Left renal cortex interstitium (tissue), 4 donors: ENCODE measurements around the gene PHLDA2. TPM values are rescaled to one million over a fixed set of nuclear protein-coding genes. Genes with fewer than 3 reads are reported as not detected.

ENCODE experiments used
- DNase-seq, 4 donors: peaks; one replicate each; pipeline ENCODE4 v3.0.0-alpha.2; 2013; ENCODE audit warnings: low read depth in 4 of 4, low spot score in 2 of 4, missing footprints in 1 of 4
- polyA plus RNA-seq, 4 donors: library from polyadenylated mRNA; unstranded; fragments of 120-200 nt; gene quantifications; one replicate each; pipeline ENCODE4 v1.2.1, GENCODE V29; 2013; ENCODE audit not compliant: insufficient read length in 4 of 4

The PHLDA2 gene
- polyA plus RNA-seq, 4 donors = 1.1 to 2.7 (median 1.7) TPM

DNA sequence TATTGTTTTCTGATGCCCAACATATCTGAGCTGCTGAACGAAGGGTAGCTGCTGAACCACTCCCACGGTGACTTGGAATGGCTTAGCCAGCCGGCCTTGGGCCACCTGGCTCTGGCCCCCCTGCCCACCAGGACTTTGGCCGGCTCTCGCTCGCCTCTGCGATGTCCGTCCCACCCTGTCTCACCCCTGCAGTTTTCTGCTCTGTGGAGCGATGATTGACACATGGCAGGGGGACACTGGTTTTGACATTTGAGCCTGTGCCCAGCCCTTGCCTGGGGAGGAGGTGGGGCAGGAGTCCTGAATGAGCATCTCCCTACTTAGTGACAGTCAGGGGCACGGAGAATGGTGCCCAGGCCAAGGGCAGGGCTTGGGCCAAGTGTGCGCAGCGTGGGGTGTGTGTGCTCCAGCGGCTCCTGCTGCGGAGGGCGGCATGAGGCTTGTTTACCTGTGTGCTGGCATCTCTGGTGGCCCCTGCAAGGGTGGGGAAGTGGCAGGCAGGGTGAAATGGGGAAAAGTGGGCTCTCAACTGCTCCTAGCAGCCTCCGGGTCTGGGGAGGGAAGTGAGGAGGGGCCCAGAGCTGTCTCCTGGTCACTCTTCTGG, 27.9 kb downstream of the PHLDA2 start:
- DNase-seq = no peak

DNA sequence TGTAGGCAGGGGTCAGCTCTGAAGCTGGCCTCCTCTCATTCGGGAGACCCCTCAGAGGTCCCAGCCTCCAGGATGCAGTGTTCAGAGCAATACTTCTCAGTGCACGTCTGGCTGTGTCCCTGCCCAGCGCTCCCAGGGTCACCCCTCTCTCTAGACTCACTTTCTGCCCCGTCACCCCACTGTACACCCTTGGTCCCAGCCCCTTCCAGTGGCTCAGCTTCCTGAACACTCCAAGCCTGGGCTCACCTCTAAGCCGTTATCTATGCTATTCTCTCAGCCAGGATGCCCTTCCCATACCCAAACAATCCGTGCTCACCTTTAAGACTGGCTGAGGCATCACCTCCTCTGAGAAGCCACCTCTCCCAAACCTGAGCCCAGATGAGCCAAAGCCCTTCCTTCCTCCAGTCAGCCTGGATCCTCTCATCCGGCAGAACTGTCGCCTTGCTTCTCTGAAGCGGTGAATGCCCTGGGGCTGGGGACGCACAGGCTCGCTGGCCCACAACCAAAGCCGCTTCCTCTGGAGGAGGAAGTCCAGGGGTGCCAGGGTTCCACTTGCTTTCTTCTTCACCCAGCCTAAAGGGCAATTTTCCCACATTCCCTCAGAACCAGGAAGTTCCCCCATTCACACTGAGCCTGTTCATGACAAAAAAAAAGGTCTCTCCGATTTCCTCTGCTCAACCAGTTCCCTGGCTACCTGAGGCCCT, 30.0 kb downstream of the PHLDA2 start:
- no peak for DNase-seq

DNA sequence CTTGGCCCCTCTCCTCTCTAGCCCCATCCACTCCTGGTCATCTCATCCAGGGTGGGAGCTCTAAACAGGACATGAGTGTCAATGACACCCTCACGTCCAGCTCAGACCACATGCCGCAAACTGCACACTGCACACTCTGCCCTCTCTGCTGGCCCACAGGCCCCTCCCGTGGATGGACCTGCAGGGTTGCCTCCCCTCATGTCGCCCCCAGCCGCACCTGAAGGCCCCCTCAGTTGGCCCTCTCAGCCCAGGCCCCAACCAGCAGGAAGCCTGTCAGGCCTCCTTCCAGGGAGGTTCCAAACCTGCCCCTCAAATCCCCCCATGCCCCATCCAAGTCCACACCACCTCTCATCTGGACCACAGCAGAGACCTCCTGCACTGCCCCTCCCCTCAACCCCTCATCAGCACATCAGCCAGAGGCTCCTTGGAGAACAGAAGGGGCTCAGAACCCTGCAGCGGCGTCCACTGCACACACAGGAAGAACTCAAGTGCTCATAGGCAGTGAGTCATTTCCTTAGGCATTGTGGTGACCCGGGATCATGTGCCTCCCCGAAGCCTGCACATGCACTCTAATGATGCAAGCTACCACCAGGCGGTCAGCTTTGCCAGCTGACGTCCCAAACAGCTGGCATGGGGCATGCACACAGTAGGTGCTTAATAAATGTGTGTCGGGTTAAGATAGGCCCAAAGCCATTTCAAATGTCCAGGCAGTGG, 30.7 kb downstream of the PHLDA2 start:
- no peak for DNase-seq

DNA sequence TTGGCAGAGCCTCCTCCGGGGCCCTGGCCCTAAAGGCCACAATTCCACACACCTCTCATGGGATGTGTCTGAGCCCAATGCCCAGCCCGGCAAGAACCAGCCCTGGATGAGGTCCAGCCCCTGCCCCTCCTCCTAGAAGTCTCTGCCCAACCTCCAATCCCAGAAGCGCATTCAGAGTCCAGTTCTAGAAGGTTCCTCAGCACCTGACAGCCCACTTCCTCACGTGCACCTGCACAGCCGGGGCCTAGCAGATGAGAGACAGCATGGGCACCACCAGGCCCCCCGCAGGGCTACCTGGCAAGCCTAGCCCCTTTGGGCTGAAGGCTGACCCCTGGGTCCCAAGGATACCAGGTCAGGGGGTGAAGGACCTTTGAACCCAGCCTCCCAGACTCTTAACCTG, 32.2 kb downstream of the PHLDA2 start:
- DNase-seq = no peak

DNA sequence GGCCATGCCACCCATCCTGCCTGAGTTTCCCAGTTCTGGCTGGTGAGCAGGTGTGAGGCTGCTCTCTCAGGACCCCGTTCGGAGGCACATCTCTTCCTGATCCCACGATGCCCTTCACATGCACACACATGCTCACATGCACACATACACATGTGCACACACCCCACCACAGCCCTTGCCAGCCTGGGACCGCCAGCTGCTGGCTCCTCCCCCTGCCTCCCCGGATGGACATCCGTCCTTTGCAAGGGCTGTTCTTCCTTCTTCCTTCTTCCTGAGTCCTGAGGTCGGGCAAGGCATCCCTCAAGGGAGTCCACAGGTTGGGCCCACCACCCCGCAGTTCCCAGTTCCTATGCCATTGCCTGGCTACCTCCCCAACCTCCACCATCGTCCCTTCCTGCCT, 33.2 kb downstream of the PHLDA2 start:
- DNase-seq = no peak

DNA sequence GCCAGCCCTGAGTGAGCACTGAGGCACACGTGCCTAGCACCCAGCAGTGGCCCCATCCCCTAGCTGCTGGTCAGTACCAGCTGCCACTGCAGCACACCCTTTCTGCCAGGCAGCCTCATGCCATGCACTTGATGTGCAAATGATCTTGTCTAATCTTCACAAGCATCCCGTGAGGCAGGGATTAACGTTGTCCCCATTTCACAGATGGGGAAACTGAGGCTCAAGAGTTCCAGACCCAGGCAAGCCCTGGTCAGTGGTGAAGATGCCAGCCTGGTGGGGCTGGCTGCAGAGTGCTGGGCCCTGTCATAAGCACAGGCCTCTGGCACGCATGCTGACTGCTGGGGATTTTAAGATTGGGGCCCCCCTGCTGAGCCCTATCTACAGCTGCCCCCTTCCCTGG, 35.3 kb downstream of the PHLDA2 start:
- DNase-seq = no peak

DNA sequence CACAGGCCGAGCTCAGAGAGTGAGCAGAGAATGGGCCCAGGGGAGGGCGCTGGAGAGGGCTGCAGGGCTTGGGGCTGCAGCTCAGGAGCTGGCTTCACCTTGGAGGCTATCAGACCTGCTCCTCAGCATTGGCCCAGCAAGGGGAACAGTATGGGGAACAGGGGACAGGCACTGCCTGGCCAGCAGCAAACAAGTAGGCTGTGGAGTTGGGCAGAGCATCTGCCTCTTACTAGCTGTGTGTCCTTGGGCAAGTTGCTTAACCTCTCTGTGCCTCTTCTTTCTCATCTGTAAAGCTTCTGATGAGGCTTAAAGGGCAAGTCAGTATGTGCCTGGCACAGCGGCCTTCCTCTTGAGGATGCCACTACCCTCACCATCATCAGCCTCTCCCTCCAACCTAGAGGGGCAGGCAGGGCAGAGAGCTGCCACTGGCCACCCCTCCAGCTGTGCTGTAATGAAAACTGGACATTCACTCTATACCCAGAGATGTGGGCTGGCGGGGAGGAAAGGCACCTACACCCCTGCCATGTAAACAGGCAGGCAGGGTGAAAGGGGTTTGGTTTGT, 36.2 kb downstream of the PHLDA2 start:
- DNase-seq = no peak

DNA sequence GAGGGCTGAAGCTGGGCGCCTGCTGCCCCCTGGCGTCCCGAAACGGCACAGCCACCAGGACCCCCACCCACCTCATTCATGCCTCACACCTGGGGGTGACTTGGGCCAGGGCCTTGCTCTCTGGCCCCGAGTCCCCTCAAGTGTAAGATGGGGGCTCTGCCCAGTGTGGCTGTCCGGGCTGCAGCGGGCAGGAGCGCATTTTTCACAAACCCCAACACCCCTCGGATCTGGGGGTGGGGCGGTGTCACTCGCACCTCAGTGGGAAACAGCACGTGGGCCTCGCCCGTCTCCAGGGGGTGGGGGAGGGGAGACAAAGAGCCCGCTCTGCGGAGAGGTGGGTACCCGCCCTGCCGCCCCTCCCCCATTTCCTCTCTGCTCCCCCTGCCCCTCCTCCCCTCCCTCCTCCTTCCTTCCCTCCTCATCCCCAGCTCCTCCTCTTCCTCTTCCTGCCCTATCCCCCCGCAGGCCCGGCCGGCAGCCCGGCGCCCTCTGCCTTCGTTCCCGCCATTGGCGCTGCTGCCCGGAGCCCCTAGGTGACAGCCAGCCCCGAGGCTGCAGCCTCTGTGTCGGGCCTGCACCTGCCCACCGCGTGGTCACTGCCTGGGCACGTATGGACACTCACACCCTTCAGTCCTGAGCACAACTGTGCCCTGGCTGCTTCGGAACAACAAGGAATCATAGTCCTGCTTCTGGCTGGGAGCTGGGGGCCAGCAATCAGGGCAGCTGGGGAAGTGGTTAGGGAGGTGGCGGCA, 36.8 kb downstream of the PHLDA2 start:
- no peak for DNase-seq

DNA sequence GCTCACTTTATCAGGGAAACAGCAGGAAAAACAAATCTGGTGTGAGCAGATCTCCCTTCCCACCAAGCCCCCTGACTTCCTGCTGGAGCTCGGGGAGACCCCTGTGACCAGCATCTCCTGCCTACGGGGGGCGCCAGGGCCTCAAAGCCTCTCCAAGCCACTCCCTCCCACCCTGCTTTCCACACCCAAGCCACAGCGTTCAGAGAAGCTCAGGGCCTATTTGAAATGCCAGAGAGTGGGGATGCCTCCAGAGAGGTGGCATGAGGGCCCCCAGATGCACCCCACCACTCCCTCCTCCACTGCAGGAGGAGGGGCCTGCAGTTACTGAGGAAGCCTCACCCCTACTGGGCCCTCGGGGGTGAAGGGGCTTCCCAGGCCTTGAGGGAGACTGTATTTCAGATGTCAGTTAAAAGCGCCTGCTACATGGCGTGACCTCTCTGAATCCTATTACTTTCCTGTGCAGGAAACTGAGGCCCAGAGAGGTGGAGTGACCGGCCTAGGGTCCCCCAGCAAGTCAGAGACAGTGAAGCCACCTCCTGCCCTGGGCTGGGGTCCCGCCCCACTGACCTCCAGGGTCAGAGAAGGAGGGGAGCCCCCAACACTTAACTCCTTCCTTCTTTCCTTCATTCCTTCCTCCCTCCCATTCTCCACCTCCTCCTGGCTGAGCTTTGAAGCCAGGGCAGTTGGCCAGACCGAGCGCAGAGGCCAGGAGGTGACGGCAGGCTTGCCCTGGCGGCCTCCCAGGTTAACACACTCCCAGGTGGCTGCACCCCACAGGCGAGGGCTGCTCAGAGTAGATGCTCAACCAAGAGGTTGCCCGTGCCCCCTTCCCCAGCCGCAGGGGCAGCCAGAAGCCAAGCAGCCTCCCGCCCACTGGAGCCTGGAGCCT, 37.6 kb downstream of the PHLDA2 start:
- DNase-seq = no peak

DNA sequence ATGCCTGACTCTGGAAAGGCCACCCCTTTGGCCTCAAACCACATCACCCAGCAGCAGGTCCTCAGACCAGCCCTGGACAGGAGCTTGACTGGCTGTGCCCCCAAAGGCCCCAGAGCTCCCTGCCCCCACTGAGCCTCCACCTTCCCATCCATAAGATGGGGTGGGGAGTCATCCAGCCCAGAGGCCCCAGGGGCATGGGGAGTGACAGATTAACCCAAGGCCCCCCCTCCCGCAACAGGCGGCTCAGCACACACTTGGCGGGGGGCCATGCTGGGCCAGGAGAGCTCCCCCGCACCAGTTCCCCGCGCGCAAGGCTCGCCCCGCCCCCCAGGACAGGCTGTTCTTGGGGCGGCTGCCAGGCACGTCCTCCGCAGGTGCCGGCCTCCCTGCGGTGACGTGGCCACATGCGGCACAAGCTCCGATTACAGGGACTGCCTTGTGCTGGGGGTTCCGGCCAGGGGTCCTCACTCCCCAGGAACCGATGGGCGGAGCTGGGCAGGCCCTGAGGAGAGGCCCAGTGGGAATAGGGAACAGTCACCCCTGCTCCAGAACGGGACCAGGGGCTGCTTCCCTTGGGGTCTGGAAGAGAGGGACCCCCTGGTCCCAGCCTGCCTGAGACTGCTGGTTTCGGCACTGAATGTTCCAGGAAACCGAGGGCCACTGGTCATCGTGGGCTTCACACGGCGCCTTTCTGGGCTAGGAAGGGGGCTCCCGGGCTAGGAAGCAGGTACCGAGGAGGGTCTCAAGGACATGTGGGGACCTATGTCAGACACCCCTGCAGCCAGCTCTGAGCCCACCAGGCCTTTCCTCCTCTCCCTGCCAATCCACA, 38.5 kb downstream of the PHLDA2 start:
- DNase-seq = no peak

DNA sequence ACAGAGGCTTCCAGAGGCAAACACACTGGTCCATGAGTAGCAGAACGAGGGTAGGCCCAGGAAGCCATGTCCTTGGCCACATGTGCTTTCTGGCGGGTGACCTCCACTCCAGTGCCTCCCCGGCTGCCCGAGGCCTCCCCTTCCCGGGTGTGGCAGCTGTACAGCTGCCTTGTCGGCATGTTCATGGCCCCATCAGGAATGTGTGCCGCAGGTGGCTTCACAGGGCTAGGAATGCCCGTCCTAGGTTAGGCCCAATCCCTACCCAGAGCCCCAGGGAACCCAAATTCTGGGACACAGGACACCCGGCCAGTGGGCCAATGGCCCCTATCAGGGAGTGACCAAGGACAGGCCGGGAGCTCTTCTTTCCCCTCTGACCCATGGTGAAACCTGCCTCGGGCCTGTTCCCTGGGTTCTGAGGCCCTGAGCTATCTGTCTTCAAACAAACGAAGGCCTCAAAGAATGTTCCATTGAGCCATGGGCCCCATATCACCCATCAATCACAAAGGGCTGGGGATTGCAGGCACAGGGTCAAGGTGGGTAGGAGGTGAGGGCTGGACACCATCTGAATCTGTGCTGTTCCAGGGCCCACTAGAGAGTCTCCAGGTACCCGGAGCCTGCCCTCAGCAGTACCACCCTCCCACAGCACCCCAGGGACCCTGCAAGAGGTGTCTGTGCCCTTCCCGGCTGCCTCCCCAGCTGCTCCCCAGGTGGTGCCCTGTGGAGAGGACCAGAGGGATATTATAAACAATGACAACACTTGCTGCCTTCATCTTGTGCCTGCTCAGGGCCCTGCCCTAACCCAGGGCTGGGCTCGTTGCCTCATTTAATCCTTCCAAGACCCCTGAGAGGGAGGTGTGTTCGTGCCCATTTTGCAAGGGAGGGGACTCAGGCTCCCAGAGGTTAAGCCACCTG, 39.6 kb downstream of the PHLDA2 start:
- no peak for DNase-seq

DNA sequence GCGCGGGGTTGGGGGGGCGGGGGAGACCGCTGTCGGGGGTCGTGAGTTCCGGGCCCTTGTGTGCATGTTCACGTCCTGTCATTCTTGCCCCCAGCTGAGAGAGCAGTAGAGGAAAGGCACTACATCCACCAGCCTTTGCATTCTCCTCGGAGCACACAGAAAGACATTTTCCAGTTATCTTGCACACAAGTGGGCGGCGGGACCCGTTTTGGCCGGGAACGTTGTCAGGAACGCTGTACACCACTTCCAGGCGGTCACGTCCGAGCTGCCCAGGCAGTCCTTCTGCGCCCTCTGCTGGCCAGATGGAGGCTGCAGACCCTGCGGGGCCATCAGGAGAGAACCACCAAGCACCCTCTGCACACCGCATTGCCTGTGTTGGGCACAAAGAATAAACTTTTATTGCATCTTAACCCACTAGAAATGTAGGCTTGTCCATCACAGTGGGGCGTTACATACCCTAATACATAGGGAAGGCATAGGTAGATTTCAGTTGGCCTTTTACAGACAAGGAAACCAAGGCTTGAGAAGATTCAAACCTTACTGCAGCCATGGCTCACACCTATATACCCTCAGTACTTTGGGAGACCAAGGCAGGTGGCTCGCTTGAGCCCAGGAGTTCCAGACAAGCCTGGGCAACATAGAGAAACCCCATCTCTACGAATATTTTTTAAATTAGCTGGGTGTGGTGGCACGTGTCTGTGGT, 40.8 kb downstream of the PHLDA2 start:
- DNase-seq = peak in 1 of 4 donors; percentile 85

DNA sequence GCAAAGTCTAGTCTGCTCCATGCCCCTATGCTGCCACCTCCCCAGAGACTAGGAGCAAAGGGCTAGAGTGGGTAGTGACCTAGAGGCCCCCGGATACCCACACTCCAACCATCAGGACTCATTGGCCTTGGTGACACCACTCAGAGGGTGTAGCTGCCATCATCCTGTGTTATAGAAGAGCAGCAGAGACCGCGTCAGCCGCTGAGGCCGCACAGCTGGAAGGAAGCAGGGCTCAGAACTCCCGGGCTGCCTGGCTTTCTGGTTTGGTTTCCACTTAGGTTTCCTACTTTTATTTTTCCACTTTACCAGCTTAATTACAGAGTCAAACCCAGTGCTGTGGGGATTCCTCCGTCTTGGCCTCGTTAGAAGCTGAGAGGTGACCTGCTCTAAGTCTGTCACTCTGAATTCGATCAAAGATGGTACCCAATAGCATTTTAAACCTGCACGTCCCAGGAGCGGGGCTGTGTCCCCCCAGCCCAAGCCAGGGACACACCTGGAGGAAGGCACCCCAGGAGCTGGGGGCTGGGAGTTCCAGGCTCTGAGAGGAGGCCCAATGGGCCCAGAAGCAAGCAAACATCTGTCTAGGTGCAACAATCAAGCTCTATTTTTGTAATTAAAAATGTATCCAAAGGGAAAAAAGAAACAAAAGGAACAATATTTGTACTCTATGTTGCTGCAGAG, 41.6 kb downstream of the PHLDA2 start:
- DNase-seq = no peak

DNA sequence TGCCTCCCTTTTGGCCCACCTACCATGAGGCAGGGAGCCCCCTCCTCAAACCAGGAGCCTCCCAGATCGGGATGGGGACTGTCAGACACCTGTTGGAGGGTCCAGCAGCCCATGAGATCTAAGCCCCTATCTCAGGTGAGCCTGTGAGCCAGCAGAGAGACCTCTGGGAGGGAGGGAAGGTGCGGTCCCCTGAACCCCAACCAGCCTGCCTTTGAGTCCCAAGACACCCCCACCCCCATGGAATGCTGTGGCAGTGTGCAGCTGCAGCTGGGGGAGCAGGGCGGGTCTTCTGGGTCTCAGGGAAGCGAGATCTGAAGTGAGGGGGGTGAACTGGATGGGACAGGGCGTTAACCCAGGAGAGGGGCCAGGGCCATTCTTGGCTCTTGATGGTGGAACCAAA, 42.3 kb downstream of the PHLDA2 start:
- no peak for DNase-seq

DNA sequence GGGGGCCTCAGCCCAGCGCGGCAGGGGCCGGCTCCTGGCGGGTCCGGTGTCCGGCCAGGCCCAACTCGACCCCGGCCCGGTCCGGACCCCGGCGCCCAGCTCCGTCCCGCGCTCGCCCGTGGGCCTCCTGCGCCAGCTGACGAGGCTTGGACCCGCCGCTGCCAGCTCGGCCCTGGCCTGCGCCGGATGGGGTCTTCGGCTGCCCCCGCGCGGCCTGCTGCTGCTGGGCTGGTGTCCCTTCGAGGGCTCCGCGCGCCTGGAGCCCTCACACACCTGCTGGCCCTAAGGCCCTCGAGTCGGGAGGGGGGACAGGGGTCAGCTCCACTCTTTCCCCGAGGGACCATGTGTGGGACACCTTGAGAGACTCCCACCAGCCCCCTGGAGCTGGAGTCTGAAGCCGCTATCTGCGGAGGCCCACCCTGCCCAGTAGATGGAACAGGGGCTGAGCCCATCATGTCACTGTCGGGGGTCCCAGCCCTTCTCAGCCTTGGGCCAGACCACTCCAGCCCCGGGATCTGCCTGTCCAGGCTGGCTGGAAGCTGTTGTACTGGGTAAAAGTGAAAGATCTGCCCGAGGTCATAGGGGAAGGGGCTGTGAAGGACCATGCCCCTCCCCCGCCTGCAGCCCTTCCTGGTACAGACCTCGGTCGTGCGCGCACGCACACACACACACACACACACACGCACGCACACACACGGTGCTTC, 42.9 kb downstream of the PHLDA2 start:
- DNase-seq = no peak

DNA sequence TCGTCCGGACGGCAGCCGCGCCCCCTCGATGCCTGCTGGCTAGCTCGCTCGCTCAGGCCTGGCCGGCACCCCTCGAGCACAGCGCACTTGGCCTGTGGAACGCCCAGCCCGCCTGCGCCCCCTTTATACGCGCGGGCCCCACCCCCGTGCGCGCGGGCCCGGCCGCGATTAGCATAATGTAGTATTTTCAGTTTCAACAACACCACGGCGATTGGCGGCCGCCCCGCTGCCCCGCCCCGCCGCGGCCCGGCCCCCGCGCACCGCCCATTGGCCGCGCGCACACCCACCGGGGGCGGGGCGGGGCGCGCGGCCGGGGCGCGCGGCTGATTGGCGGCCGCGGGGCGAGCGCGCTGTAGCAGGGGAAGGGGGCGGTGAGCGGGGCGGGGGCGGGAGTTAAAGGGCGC, 43.5 kb downstream of the PHLDA2 start, which contains the start of gene CDKN1C:
CDKN1C (minus strand) TSS at position 98 of the 404 bp plus-strand sequence. CDS start 319 bp downstream, outside the sequence.
- DNase-seq = peak in 2 of 4 donors; percentile 79 to 82
